Measurements from ENCODE around the gene PPM1H.
"Not testable (repeated sequence)": the region's sequence is repeated elsewhere in the genome, so short reads cannot be mapped to it uniquely, and the experiment has no call there.

- not testable (repeated sequence) for TF ChIP-seq CTCF (conservative IDR thresholded peaks at IDR 0.05; ENCODE audit: low read depth, low read length); EZH2 (IDR thresholded peaks at IDR 0.05; ENCODE audit: borderline replicate concordance, low read depth, low read length, poor library complexity, severe bottlenecking)
Measured at GRCh38 chr12:62965242-62965641, 30.3 kb upstream of the PPM1H start.

Data from A673 (cell line).